ENCODE results near the gene MYO16.

Gene MYO16

DNA sequence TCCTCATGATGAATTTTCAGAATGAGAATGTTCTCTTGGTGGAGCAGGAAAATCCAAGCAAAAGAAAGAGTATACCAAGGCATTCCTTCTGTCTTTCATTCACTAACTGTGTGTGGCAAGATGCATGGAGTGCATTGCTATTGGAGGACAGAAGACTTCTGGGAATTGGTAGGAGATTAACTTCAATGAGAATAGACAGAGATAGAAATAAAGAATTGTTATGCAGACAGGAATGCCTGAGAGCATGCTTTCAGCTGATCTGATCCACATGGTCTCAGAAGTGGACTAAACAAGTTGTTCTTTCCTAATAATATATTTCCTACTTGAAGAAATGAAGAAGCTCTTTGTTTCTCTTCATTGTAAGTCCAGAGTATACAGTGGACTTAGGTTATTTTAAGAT lies 303.6 kb downstream of the MYO16 start:
- DNase-seq (ENCODE audit: low spot score) = no peak

DNA sequence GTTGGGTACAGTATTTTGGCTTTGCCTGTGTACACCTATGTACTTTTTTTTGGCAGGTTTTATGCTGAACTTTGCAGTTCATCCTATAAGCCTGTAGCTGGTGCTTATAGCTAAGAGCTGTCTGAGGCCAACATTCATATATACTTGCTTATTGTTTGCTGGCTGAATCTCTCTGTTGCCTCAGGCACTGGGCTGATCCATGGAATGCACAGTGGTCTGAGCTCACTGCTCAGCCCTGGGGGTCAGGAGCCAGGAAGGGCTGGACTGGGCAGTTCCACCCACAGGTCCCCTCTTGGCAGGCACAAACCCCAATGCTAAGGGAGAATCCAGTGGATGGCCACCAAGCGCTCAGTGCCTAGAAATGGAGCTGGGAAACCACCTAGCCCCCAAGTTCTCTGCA lies 308.7 kb downstream of the MYO16 start:
- DNase-seq (ENCODE audit: low spot score) = no peak

DNA sequence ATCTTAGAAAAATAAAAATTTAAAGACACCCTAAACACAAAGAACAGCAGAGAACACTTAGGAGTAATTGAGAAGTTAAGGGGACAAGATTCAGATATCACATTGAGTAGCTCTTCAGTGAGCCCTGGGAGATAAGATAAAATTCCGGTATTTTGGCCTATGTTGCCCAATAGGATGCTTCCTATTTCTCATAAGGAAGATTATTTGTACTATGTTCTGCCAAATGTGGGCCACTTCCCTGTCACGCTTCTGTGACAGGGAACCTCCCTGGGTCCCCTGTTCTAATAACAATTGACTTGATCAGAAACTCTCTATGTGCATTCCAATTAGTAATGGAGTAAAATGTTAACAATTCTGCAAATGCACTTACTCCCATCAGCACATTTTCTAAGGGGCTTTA lies 310.7 kb downstream of the MYO16 start:
- DNase-seq (ENCODE audit: low spot score) = no peak

DNA sequence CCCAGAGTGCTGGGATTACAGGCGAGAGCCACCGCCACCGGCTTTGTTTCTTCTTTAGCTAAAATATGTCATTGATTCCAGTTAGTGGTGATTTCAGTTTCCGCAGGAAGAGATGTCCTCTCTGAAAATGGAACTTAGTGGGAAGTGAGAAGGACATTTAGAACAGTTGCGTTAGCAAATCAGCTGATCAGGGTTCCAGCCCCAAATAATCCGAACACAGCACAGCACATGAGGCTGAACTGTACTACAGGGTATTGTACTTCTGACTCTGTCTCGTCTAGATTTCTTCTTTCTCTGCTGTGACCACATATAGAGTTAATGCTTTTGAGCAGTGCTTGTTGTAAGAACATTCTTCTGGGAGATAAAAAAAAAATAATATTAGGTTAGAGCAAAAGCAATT lies 314.4 kb downstream of the MYO16 start:
- no peak for DNase-seq (ENCODE audit: low spot score)

DNA sequence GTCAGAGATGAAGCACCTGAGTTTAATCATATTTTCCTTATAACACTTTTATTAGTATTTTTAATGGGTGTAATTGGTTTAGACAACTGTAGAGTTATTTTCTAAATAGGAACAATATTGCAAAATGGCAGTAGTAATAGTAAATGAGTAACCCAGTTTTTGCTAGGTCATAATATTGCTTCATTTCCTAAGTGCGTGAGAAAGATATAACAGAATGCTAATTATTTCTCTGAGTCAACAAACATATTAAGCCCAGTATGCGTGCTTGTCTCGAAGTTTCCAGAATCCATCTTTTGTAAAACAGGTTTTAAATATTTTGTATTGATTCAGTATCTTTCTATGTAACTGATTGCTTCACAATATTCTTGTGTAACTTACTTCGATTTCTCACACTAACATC lies 315.3 kb downstream of the MYO16 start:
- no peak for DNase-seq (ENCODE audit: low spot score)

DNA sequence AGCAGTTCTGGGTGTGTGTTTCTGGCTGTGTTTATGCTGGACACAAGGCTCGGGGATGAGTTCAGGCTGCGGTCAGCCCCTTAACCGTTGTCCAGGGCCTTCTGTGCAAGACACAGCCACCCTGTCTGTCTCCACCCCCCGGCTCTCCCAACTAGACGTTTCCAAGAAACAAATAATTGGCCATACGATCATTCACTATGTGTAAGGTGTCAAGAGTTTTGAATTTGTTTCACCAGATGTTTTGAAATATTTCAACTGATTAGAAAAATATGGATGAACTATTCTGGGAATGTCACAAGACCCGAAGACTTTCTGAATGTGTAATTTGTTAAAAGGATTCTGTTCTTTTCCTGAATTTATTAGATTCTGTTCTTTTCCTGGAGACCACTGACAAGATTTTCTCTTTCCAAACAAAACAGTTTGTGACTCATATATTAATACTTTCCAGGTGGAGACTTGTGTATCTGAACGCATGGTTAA lies 318.2 kb downstream of the MYO16 start:
- no peak for DNase-seq (ENCODE audit: low spot score)

DNA sequence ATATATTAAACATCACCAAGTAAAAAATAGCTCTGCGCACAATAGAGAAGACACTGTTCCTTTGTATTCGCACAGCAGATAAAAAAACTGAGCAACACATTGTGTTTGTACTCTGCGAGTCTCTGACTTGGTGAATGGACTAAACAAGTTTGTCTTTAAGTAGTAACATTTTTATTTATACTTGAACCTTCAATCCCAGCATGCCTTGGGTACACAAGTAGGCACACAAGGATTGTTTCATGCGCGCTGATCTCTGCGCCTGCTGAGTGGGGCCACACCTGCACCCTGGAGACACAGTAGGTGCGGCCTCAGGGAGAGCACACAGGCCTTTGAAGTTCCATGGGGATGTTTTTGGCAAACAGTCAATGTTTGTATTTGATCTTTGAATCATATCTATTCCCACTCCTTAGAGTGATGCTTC lies 318.9 kb downstream of the MYO16 start:
- no peak for DNase-seq (ENCODE audit: low spot score)

DNA sequence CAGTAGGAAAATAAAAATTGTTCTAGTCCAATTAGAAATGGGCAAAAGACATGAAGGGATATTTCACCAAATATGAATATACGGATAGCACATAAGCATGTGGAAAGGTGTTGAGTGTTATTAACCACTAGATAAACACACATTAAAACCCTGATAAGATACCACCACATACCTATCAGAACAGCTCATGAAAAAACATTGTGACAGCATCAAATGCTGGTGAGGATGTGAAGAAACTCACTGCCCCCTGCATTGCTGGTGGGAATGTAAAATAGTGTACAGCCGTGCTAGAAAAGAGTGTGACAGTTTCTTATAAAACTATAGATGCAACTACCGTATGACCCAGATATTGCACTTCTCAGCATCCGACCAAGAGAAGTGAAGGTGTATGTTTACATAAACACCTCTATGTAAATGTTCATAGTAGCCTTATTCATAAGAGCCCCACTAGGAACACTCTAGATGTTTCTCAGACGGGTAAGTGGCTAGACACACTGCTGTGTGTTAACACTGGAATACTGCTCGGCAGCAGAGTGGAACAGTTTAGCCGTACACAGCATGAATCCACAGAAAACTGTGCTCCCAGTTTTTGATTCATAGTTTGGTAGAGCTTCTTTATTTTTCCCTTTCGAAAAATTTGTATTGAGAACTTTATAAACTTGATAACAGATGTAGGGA lies 321.1 kb downstream of the MYO16 start:
- no peak for DNase-seq (ENCODE audit: low spot score)

DNA sequence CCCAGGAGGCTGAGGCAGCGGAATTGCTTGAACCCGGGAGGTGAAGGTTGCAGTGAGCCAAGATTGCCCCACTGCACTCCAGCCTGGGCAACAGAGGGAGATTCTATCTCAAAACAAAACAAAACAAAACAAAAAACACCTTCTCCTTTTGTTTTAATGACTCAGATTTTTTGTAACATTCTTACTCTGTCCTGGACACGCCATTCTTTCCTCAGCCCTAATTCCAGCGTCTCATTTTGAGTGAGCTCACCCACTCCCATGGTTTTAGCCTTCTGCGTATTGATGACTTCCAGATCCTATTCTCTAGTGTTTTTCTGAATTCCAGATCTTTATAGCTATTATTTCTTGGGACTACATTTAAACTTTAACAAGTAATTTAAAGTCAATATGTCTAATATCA lies 326.3 kb downstream of the MYO16 start:
- no peak for DNase-seq (ENCODE audit: low spot score)

DNA sequence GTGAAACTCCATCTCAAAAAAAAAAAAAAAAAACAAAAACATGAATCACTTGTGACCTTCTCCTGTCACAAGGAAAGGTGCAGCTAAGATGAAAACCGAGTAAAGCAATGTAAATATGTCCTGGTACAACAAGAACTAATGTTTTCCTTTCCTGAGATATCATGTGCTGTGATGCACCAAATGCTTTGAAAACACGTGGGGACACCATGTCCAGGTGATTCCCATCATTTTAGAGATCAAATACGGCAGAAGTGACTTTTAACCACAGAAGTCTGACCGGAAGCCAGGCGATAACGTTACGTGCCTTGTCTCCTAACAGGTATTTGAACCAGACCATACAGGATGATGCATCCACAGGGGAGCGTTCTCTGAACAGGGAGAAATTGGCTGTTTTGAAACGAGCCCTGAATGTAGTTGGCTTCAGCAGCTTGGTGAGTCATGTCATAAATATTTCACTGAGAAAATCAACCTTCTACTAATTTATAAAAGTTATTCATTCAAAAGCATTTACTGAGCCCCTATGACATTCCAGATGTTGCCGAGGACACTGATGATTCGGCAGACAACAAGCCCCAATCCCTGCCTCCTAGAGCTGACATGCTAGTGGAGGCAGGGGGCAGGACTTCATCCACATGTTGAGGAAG lies 328.1 kb downstream of the MYO16 start:
- peak; percentile 10 for DNase-seq (ENCODE audit: low spot score)

DNA sequence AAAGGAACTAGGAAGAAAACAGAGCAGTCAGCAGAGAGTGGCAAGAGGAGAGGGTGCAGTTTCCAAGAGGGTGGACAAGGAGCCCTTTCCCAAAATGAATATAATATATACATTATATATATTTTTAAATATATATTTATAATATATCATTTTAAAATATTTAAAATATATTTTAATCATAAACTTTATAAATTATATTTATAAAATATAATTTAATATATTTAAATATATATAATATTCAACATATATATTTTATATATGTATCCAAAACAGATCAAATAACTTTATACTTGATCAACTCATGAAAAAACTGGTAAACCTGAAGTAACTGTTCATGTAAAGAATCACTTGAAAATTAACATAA lies 328.6 kb downstream of the MYO16 start:
- DNase-seq (ENCODE audit: low spot score) = no peak

DNA sequence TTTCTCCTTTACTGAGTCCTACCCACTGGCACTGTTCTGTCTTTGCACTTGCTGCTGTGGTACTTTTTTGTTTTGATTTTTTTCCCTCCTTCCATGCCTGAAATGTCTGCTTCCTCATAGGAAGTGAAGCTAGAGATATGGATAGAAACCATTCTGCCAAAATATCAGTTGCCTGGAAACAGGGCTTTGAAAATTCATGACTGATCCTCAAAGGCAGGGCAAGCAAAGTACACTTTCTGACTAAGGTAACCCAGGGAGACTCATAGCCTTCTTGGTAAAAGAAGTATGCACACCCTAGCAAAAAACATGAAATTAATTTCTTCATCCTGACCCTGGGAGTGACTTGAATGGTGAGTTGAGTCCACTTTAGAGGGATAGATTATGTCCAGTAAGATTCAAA lies 329.8 kb downstream of the MYO16 start:
- DNase-seq (ENCODE audit: low spot score) = no peak

DNA sequence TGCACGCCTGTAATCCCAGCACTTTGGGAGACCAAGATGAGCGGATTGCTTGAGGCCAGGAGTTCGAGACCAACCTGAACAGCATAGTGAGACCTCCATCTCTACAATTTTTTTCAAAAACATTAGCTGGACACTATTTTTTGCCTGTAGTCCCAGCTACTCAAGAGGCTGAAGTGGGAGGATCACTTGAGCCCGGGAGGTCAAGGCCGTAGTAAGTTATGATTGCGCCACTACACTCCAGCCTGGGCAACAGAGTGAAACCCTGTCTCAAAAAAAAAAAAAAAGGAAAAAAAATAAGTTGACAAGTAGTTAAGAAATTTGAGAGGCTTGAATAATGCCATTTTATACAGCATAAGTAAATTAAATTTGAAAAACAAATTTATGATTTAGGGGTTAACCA lies 330.6 kb downstream of the MYO16 start:
- DNase-seq (ENCODE audit: low spot score) = no peak

DNA sequence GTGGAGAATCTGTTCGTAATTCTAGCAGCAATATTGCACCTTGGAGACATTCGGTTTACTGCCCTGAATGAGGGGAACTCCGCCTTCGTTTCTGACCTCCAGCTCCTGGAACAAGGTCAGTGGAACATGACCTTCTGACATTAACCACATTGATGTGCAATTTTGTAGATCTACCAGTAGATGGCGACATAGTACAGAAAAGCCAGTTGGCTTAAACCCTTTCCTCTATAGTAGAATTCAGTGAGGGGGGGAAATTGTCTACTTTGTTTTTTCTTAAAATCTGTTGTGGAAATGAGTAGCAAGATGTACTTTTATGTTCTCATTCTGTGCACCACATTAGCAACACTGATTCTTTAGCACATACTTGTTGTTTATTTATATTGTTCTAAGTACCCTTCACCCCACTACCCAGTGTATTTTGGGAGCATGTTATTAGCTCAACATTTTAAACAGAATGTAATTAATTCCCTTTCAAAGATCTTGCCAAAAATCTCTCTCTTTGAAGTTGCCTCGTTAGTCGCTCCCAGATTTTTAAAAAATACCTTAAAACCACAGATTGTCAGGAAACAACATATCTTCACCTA lies 332.2 kb downstream of the MYO16 start:
- peak; percentile 59 for DNase-seq (ENCODE audit: low spot score)

DNA sequence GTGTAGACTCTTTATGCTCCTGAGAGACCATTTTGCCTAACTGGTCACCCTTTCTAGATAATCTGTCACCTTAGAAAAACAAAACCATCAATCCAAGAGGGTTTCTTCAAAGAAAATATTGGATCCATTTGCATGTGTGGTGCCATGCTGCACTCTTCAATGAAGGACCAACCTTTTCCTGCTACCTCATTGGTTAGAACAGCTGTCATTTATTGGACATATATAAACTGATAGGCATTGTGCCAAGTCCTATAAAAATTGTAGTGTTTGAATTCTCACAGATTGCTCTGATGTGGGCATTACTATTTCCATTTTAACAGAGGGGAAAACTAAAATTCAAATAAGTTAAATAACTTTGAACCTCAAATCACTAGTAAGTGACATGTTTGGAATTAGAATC lies 333.2 kb downstream of the MYO16 start:
- no peak for DNase-seq (ENCODE audit: low spot score)

DNA sequence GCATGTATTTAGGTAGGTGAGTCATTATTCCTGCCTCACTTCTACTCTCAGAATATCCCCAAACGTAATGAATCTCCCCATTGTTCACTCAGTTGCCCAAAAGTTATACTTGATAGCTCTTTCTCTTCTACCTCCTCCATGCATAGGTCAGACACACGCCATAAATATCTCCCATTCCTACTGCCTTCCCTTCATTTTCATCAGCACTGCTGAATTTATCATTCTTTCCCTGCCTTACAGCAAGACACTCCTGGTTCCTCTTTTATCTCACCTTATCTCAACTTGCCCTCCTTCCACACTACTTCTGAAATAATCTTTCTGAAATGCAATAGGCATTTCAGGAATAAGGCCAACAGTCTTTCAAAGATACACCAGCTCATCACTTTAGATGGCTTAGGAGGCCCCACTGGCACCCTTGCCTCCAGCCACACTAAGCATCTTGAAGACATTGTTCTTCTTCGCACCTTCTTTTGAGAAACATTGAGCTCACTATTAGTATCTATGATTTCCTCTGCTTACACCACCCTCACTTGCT lies 333.9 kb downstream of the MYO16 start:
- DNase-seq (ENCODE audit: low spot score) = no peak

DNA sequence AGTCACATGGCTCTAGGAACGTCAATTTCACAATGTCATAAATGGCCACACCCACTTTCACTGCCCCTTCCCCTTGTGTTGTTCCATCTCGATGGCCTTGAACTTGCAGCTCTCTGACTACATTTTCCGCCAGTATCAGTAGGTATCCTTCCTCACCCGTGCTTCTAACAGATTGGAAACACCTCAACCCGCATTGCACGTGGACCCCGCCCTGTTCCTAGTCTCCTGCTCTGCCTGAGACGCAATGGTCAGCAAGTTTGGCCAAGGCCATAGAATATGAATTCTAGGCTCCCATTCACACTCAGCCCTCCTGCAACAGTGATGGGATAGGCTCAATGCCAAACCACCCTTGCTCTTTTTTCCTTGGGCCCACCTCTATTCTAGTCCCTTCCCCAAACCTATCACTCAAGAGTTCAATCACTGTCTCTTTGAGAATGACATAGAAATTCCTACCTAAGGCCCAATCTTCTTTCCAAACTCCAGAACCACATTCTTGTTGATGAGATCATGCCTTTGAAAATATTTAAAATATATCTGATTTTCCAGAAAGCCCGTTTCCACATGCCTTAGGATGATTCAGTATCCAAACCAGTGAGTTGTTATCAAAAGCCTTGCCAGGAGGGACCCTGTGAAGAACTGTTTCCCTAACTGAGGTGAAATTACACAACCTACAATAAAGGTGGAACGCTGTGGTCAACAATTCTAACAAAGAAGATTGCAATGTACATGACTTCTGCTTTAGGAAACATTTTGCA lies 334.6 kb downstream of the MYO16 start:
- DNase-seq (ENCODE audit: low spot score) = no peak

DNA sequence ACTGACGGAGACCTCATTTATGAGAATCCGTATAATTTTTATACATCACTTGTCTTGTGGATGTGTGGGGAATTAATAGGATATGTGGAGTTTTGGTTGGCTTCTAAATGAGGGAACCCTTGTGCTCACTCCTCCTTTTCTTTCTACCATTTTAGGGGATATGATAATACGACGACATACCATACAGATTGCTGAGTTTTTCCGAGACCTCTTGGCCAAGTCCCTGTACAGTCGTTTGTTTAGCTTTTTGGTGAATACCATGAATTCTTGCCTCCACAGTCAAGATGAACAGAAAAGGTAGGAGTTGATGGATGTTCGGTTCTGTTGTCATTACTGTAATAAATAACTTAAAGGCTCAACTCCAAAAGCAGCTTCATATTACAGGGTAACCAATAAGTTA lies 335.2 kb downstream of the MYO16 start:
- no peak for DNase-seq (ENCODE audit: low spot score)

DNA sequence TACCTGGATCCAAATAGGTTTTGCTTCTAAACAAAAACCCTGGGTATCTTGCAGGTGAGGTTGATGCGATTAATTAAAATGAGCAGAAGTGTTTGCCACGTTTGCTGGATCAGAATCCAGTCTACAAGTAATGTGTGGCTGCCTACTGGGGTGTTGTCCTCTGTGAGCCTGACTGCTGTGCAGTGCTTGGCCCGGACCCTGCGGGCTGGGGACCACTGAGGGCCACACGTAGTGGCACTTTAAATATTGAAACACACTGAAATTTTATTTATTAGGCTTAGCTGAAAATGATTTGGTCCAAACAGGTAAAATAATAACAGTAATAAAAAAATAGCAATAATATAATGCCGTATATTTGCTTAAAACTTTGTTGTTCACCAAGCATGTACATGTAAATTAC lies 338.0 kb downstream of the MYO16 start:
- no peak for DNase-seq (ENCODE audit: low spot score)

DNA sequence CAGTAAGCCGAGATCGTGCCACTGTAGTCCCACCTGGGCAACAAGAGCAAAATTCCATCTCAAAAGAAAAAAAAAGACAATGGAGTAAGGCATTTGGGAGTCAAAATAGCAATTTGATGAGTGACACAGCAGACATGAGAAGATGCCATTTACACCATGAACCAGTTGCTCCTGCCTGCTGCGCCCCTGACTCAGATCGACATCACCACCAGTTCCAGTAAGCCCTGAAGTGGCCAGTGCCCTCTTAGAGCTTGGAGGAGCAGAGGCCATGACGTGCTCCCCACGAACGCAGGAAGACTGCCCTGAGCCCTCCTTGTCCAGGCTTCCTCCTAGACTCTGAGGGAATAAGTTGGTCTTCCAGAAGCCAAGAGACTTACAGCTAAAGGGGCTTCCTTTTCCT lies 339.2 kb downstream of the MYO16 start:
- DNase-seq (ENCODE audit: low spot score) = no peak

DNA sequence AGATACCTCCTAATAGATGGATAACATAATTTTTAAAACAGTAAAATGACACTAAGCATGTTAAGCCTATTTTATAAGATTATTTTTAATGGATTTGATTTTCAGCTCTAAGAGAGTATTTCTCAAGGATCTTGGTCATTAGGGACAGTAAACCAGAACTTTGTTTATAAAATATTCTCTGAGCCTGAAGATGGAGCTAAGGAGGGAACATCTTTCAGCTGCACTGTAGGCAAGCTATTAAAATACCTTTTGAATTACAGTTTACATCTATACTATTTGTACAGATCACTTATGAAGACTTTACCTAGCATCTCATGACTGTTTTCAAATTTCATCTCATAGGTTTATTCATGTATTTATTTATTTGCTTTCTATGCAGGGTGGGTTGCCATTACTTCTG lies 345.3 kb downstream of the MYO16 start:
- DNase-seq (ENCODE audit: low spot score) = no peak

DNA sequence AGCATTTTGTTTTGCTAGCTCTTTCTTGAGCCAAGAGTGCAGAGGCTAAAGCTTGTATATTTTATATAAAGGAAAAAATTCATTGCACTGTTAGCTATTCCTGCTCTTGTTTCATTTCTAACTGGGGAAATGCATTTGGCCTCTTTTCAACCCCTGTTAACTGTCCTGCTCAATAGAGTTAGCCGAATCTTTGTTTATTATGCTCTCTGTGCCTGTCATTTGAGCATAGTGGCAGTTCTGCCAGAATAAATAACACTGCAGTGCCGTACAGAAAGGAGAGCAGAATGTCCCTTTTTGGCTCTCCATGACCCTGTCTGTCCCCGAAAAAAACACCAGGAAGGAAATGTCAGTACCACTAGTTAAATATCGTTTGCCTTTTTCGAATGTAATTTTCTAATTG lies 350.8 kb downstream of the MYO16 start:
- no peak for DNase-seq (ENCODE audit: low spot score)

DNA sequence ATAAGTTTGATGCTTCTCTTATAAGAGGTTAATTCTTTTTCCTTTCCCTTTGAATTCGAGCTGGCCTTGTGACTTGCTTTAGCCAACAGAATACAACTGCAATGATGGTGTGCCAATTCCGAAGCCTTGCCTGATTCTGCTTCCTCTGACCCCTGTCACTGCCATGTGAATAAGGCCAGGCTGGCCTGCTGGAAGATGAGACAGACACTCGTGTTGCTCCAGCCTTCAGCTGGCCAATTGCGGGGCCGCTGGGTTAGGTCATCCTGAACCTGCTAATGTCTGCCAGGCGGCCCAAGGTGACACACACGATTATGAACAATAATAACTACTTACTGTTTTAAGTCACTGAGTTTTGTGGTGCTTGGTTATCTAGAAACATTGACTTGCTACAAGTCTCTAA lies 352.0 kb downstream of the MYO16 start:
- no peak for DNase-seq (ENCODE audit: low spot score)

All from iPS-NIHi11 (cell line).